Measurements from ENCODE around the gene ROR2. TPM values are rescaled to one million over a fixed set of nuclear protein-coding genes. Genes with fewer than 3 reads are reported as not detected.

Gene ROR2
- polyA plus RNA-seq, 4 donors = 15.6 to 24.9 (median 18.9) TPM

DNA sequence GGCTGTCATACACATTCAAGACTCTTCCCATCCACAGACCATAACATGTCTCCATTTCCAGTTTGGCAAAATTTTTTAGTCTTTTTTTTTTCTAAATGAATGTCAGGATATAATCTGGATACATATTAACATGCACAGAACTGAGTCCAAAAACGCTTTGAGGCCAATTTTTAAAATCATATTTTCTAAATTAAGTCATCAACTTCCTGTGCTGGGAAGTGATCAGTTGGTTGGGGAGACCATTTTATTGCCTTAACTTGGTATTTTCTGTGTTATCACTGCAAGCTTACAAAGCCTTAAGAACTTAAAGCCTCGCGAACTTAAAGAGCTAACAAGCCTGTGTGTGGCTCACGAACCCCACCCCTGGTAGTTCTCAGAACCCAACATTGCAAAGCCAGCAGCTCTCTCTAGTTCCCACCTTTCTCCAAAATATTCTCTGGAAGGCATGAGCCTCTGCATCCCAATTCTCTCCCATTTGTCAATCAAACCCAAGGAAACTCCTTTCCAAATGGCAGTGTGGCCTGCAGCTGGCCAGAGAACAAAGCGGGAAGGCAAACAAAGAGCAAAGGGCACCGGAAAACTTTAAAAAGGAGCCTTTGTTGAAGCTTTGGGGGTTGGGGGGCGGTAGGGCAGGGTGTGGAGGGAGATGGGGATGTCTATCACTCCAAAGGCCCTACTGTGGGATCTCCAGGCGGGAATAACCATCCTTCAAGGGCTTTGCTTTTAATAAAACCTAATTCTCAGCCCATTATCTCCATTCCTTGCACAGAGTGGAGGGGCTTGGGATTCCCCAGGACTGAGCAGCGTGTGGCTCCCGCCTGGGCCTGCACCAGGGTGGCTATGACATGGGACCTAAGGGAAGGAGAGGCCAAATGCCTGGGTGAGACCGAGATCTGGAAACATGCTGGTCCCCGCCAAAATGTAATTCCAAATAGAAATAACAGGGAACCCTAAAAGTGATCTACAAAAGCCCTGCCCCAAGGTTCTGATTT lies 65.0 kb downstream of the ROR2 start:
- DNase-seq (ENCODE audit: low read depth in 4 of 4, low spot score in 2 of 4) = no peak

- DNase-seq (ENCODE audit: low read depth in 4 of 4, low spot score in 2 of 4) = no peak
Observed at GRCh38 chr9:91884153-91884552, 65.9 kb downstream of the ROR2 start.

- no peak for DNase-seq (ENCODE audit: low read depth in 4 of 4, low spot score in 2 of 4)
Observed at GRCh38 chr9:91883503-91883902, 66.5 kb downstream of the ROR2 start.

GRCh38 chr9:91882627-91883026 lies 67.4 kb downstream of the ROR2 start:
- DNase-seq (ENCODE audit: low read depth in 4 of 4, low spot score in 2 of 4) = no peak

DNA sequence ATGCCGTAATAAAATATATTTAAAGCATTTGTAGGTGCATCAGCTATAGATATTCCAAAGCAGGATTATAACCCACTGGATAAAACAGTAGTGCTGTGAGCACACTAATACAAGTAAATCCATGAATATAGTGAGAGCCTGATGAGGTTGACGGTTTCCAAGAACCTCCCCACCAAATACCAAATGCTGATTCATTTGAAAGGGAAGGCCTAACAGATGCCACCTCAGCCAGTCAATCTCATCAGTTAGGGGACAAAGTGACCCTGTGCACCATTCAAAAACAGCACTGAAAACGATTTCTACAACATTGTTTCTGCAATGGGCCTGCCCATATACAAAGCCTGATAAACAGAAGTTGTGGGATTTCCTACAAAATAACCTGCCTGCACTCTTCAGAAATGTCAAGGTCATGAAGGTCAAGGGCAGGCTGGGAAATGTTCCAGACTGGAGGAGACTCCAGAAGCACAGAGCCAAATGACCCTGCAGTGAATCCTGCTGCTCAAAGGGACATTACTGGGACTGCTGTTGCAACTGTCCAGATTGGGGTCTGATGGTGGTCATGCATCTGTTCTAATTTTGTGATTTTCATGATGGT lies 69.6 kb downstream of the ROR2 start:
- no peak for DNase-seq (ENCODE audit: low read depth in 4 of 4, low spot score in 2 of 4)

- no peak for DNase-seq (ENCODE audit: low read depth in 4 of 4, low spot score in 2 of 4)
Observed at GRCh38 chr9:91879231-91879630, 70.8 kb downstream of the ROR2 start.

DNA sequence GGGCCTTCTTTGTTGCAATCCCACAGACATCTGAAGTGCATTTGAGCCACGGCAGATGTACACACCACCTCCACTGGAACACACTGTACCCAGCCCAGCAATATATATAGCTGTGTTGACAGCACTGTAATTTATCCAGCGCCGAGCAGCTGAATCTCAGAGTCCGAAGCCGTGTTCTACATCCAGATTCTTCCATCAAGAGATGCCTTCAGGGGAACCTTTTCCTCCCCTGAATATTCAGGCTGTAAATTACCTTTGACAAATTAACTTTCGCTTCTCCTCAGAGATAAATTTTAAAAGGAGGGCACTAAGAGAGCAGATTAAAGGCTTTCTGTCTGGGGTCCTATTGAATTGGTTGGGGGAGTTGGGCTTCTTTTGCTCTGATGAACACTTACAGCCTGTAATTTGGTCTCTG lies 76.4 kb downstream of the ROR2 start:
- no peak for DNase-seq (ENCODE audit: low read depth in 4 of 4, low spot score in 2 of 4)

GRCh38 chr9:91868732-91869391 lies 81.2 kb downstream of the ROR2 start:
- no peak for DNase-seq (ENCODE audit: low read depth in 4 of 4, low spot score in 2 of 4)

GRCh38 chr9:91867740-91868139 lies 82.3 kb downstream of the ROR2 start:
- DNase-seq (ENCODE audit: low read depth in 4 of 4, low spot score in 2 of 4) = no peak

- DNase-seq (ENCODE audit: low read depth in 4 of 4, low spot score in 2 of 4) = no peak
Observed at GRCh38 chr9:91865041-91865440, 85.0 kb downstream of the ROR2 start.

DNA sequence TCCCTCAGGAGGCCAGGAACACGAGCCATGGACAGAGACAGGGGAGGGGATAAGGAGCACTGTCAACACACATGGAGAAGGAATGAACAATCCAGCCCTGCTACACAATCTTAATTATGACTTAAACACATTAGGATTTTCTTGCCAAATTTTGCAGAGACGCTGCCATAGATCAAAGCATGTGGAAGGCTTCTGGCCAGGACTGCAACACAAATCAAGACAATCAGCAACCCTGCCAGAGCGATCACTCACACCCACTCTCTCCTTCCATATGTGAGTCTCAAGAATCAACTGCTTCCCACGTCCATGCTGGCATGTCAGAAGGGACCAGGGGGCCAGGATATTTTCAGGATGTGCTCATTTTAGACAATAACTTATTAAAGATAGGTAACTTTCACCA lies 85.6 kb downstream of the ROR2 start:
- no peak for DNase-seq (ENCODE audit: low read depth in 4 of 4, low spot score in 2 of 4)

- DNase-seq (ENCODE audit: low read depth in 4 of 4, low spot score in 2 of 4) = no peak
Observed at GRCh38 chr9:91863469-91863868, 86.6 kb downstream of the ROR2 start.

- DNase-seq (ENCODE audit: low read depth in 4 of 4, low spot score in 2 of 4) = no peak
Observed at GRCh38 chr9:91858213-91859030, 91.6 kb downstream of the ROR2 start.

DNA sequence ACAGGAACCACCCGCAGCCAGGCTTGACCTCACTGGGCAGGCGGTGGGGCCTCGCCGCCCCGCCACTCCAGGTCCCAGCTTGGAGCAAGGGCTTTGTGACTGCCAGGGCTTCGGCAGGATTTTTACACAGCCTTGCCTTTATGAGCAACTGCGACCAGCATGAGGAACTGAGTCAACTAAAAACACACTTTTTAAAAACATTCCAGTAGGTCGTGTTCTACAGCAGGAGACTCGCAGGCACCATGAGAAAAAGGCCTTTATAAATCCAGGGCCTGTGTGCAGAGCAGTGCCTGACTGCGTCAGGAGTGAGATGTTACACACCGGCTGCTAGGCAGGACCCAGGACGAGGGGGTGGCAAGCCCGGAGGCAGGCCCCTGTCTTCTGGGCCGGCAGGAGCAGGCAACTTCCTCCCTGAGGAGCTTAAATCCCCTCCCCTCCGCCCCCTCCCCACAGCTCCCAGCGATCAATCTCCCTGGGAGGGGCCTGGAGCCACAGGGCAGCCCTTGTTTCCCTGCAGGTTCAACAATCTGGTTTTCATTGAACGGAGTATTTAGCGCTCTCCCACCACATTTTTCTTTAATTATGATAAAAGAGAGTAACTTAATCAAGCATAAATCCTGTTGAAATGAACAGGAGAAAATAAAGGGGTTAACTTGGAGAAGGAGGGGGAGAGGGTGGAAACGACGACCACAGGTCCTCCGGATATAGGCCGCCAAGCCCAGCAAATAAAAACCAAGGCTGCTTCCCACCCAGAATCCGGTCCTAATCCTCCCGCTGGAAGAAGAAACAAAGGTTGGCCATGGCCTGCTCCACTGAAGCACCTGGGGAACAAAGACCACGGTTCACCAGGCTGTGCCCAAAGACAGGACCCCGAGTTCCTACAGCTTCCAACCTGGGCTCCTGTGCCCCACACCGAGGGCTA lies 92.5 kb downstream of the ROR2 start:
- no peak for DNase-seq (ENCODE audit: low read depth in 4 of 4, low spot score in 2 of 4)

GRCh38 chr9:91856419-91856818 lies 93.6 kb downstream of the ROR2 start:
- DNase-seq (ENCODE audit: low read depth in 4 of 4, low spot score in 2 of 4) = no peak

DNA sequence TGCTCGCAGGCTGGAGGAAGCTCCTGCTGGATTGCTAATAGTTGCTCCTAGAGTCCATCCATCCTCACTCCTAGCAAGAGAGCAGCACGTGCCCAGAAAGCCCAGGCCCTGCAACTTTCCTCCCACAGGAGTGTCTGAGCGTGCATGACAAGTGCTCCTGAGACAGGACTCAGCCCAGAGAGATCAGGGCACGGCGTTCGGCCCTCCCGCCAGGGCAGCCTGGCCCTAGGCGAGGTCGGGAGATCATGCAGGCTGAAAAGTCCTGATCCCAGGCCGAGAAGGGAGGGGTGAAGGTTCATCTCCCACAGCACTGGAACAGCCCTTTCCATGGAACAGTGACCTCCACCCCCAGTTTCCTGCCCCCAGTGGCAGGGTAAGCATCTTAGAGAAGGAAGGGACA lies 94.8 kb downstream of the ROR2 start:
- no peak for DNase-seq (ENCODE audit: low read depth in 4 of 4, low spot score in 2 of 4)

- DNase-seq (ENCODE audit: low read depth in 4 of 4, low spot score in 2 of 4) = no peak
Observed at GRCh38 chr9:91852801-91853347, 97.2 kb downstream of the ROR2 start.

- DNase-seq (ENCODE audit: low read depth in 4 of 4, low spot score in 2 of 4) = no peak
Observed at GRCh38 chr9:91849694-91850093, 100.3 kb downstream of the ROR2 start.

GRCh38 chr9:91848146-91848545 lies 101.9 kb downstream of the ROR2 start:
- no peak for DNase-seq (ENCODE audit: low read depth in 4 of 4, low spot score in 2 of 4)

Measured in left renal cortex interstitium (tissue), 4 donors.